ENCODE measurements around the gene SLC38A10.

SLC38A10 gene
- total RNA-seq = 76.3 to 99.2 reads per million in 2 donors

DNA sequence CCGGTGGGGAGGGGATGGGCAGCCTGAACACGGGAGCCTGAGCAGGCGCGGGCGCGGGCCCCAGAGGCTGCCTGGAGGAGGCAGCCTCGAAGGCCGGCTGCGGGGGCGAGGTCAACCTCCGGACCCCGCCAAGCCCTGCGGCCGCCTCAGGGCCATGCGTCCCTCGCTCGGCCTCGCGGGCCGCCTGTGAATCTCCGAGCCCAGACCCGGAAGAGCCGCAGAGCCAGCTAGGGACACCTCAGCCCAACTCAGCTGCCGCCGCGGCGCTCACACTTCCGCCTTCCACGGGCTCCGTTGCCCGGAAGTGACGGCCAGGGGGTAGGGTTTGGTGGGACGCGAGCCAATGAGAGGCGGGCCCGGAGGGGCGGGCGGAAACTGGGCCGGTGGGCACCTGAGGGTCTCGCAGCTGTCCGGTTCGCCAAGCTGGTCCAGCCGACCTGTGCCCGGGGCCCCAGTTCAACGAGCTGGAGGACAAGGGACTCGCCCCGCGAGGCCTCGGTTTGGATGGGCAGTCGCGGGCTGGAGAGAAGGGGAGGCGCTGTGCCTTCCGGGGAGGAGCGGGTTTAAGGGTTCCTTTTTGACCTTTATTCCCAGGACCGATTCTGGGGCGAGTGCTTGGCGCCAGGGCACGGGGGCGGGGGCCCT lies at the start of gene SLC38A10:
TSS of gene SLC38A10 (minus strand) at position 277 of the 645 bp plus-strand sequence. CDS start 386 bp downstream, outside the sequence.
- DNase-seq = peak; percentile 87

DNA sequence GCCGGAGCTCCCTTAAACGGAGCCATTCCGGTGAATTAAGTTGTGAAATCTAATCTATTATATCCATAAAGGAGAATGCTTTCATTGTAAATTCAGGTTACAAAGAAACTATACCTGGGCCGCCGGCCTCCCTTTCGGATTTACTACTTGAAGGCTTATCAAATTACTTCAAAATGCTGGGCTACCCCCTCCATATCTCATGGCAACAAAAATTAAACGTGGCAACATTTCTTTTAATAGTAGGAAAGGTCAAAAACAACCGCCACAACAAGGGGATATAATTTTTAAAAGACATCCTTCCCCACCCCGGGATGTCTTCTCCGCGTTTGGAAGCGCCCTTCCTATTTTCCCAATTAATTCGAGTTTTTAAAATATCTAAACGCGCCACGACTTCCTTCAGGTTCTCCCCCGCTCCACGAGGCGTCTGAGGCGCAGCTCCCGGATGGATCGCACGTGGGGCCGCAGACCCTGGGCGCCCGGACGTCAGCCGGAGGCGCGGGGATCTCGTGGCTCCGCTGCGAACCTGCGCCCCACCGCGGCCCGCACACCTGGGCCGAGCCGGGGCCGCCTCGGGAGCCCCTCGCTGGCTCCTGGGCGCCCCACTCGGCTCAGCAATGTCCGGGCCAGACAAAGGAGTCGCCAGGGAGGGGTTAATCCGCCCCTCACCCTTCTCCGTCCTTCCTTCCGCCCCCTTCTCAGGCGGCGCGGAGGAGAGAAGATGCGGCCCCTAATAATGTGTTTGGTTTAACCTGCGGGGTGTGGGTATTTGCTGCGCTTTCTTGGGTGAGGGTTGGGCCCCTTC lies 47.4 kb upstream of the SLC38A10 start:
- DNase-seq = no peak

DNA sequence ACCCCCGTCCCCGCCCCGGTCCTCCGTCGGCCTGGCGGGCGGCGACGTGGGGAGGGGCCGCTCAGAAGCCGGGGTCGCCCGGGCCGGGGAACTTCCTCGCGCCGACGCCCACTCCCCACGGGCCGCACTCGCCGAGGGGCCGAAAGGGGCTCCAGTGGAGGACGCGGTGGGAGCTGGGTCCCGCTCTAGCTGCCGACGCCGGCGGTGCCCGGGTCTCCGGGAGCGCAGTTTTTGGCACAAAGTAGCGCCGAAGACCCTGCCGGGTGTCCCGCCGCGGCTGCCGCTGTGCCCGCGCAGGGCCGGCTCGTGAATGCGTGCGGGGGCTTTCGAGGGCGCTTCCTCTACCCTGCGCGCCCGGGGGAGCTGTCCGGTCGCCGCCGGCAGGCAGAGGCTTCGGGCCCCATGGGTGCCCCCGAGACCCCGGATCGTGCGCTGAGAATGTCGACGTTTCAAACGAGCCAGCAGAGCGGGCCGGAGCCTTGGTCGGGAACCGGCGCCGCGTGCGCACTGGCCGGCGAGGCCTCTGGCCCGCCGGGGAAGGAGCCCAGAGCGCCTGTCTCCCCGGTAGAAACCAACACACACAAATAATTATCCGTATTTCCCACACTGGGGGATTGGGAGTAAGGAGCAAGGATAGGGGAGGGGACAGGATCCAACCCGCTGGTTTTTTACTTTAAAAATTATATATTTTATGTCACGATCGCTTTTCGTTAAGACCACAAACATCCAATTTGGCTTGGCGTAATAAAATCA lies 46.6 kb upstream of the SLC38A10 start:
- no peak for DNase-seq

DNA sequence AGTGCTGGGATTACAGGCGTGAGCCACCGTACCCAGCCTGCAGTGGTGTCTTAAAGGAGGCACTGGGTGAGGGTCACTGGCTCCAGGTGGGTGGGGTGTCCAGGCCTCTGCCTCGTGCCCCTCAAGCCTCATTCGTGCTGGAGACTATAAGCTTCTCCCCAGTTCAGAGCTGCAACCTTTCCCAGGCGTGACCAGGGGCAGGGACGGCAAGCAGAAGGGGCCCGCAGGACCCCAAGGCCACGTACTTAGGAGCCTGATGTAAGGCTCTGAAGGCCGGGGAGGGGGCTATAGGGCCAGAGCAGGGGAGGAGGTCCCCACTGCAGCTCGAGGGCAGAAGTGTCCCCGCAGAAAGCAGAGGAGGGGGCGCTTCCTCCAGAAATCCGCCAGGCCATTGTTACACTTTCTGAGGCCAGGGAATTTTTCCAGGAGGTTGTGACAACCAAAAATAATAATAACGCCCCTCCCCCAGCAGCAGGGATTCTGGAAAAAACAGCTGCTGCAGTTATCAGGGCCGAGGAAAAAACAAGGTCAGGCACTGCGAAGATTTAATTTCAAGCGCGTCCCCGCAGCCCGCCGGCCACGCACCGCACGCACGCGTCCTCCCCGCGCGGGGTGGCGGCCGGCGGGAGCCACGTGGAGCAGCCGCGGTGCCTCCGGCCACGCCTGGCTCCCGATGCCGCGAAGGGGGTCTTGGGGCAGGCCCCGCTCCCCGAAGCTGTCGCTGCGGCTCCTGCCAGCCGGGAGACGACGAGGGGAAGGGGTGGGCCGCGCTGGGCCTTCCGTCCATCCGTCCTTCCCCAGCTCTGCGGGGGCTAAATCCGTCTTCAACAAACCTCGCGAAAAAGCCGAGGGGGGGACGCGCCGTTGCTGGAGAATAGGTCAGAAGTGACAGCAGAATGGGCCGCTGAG lies 45.8 kb upstream of the SLC38A10 start:
- DNase-seq = no peak

DNA sequence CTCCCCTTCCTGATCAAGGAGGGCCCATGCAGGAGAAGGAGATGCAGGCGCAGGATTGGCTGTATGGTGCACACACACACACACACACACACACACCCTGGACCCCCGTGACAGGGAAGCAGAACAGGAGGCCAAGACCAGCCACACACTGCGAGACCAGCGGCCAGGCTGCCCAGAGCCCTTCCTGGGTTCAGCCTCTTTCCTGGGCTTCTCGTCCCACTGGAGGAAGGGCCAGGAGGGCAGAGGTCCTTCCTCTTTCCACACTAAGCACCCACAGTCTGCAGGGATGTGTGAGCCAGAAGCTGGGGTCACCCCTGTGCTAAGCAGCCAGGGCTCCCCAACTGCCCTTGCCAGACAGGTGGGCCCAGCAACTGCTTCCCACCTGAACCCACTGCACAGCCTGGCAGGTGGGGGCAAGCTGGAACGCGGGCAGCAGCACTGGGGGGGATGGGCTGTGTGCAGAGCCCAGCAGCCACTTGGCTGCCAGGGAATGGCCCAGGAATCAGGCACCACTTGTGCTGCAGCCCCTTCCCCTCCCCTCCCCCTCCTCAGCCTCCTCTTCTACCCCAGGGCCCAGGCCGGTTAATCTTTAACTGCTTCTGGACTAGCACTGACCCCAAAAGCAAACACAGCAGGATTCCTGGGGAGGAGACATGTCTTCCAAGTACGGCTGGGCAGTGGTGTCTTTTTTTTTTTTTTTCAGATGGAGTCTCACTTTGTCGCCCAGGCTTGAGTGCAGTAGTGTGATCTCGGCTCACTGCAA lies 44.6 kb upstream of the SLC38A10 start:
- no peak for DNase-seq

DNA sequence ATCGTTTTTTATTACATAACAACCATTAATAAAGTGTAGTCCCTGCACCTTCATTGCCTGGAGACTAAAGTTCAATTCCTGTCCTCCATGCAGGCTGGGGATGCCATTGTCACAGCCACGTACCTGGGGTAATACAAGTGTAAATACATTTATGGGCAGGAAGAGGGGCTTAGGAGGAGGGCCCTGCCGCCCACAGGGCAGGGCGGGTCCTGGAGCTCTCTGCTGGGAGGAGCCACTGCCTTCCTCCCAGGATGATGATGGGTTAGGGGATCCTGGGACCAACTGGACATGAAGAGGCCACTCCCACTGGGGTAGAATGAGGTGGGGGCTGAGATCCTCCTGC lies 44.1 kb upstream of the SLC38A10 start:
- no peak for DNase-seq

DNA sequence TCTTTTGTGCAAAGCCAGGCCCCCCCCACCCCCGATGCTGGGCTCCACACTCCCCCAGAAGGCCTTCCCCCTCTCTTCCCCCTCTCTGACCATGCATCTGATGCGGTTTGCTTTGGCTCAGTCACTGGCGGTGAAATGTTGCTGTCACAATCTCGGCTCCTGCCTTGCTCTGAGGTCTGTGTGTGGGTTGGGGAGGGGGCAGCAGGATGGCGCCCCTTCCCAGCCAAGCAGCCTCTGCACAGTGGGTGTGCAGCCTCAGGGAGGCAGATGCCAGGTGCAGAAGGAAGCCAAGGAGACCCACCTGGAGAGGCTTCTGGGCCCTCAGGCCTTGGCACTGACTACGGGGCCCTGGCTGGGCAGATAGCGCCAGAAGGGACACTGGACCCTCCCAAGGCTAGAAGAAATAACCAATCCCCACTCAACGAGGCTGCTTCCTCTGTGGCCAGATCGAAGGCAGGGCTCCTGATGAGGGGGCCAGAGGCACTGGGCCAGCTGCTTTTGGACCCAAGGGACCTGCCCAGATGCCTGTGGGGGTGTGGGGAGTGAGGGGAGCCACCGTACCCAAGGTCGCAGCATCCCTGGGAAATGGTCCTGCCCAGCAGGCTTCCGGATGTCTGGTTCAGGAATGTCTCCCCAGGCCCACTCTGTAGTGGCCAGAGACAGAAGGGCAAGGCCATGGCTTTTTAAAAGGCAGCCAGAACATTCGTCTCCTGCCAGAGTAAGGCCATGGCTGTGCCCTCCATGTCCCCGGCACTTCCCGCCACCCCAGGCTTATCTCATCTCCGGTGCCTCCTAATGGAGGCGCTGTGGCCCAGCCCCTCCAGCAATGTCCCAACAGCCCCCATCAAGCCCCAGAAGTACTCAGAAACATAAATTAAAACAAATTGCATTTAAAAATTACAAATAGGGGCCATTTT lies 43.4 kb upstream of the SLC38A10 start:
- no peak for DNase-seq

DNA sequence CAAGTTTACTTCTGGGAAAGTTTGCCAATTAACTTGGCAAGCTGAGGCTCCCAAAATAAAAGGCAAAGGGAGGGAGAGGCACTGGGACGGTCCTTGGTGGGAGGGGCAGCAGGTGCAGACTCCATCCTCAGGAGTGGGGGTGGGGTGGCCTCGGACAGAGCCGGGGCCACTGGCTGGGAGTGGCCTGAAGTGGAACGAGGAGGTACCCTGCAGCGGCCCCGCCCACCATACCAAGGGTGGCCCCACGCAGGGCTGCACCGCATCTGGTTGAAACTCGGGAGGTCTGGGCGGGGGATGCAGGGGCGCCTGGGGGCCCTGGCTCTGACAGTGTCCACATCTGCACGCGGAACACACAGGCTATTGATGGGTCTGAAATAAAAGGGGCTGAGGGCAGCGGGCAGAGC lies 42.4 kb upstream of the SLC38A10 start:
- no peak for DNase-seq

DNA sequence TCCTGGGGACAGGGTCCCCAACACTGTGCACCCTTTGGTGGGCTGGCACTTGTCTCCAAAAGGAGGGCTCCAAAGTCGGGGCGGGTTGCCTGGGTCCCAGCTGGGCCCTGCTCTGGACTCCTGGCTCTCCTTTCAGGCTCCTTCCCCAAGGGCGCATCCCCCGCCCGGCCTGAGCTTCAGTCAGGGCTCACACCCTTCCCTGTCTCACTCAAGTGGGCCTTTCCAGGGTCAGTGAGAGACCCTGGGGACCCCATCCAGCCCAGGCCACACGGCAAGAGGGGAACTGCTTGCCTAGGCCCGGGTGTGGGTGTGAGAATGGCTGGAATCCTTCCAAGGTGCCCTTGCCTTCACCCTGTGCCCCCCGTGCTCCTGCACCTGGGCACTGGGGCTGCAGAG lies 41.8 kb upstream of the SLC38A10 start:
- no peak for DNase-seq

DNA sequence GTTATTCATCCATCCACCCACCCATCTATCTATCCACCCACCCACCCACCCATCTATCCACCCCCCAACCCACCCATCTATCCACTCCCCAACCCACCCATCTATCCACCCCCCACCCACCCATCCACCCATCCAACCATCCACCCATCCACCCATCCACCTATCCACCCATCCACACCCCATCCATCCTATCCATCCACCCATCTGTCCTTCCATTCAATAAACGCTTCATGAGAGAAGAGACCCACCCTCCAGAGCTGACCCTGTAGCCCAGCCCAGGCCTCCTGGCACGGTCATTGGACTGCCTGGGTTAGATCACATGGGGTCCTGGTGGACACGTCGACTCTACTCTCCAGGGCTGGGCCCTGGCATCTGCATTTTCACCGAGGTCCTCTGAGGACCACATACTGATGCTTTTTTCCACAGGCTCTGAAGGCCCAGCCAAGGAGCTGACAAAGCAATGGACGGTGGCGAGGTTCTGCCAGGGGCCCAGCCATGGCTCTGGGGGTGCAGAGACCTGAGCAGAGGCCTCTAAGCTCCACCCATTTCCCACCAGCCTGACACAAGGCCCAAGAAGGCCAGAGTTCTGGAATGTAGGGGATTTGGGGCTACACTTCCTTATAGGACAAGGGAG lies 41.3 kb upstream of the SLC38A10 start:
- DNase-seq = no peak

DNA sequence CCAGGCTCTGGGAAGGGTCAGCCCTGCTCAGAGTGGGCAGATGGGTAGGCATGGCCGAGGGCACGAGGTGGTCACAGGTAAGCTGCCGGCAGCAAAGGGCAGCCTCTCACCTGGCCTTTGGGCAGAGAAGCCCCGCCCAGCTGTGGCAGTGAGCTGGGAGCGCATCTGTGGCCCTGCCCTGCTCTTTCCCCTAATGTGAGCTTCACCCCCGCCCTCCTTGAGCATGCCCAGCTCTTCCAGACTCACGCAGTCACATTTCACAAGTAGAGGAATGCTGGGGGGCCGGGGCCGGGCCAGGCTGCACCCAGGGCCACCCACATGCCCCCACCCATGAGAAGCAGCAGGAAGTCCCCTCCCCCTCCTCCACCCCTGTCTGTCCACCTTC lies 40.7 kb upstream of the SLC38A10 start:
- no peak for DNase-seq

DNA sequence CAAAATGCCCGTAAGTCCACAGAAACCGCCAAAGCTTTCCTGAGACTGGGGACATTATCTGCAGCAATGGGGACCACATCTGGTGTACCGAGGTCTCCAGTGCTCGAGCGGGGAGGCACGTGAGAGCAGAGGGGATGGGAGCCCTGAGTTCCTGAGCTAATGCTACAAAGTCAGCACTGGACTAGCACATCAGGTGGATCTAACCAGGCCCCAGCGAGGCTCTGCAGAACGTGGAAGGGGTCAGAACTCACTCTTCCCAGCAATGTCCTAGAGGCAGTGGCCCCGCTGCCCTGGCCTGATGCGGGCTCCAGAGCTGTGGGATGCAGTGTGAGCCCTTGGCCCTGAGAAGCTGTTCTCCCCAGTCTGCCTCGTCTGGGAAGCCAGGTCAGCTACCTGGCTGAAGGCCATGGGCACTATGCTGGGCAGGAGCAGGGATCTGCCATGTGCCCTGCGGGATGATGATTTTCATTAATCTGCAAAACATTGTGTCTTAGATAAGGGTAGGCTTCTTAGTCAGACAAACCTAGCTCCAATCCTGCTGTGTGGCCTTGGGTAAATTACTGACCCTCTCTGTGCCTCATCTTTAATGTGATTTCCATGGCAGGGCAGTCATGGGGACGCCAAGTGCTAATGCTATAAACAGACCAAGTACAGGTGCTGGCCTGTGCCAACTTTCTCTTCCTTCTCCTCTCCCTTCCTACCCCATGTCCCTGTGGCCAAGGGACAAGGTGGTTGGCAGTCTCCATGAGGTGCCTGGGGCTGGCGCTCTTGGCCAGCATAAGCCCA lies 40.1 kb upstream of the SLC38A10 start:
- no peak for DNase-seq

DNA sequence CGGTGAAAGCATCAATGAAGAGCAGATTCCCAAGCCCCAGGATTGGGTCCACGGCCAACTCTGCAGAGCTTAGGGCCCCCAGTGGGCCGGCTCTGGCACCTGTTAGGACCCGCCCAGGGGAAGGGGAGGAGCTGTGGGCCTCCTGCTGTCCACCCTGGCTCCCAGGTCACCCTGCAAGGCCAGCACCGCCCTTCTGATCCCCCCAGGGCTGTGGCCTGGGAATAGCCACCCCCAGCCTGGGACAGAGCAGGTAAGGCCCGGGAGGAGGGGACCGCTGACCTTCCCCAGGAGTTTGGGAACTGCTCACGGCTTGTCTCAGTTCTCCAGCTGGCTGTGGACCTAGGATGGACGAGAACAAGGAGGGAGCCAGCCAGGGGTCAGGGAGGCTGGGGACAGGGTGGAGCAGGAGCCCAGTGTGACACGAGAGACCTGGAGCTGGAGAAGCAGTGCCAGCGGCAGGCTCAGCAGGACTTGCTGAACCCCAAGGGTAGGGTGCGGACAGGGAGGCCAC lies 39.3 kb upstream of the SLC38A10 start:
- no peak for DNase-seq

DNA sequence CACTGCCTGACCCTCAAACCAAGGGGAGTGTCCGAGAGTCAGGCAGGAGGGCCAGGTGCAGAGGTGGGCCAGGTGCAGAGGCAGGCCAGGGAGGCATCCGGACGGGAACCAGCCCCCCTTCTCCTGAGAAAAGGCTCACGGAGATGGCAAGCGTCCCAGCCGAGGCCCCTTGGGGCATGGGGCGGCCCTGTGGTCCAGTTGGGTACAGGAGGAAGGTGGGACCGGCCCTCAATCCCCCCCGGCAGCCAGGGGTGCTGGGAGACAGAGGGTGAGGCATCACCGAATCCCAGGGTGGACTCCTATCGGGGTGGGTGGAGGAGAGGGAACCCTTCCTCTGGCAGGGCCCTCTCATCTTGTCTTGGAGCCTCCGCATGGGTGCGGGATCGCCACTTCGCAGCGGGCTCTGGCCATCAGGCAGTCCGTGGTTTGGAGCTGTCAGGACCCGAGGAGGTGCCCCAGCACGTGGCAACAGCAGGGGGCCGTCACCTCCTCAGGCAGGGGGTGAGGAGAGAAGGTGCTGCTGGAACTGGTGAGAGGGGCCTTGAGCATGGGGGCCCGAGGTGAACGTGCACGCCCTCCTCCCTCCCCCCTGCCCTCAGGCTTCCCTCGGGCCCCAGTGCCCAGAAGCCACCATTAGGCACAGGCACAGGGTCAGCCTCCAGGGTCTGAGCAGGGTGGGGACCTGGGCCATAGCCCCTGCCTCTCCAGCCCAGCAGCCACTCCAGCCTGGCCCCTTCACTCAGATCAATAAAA lies 38.7 kb upstream of the SLC38A10 start:
- no peak for DNase-seq

DNA sequence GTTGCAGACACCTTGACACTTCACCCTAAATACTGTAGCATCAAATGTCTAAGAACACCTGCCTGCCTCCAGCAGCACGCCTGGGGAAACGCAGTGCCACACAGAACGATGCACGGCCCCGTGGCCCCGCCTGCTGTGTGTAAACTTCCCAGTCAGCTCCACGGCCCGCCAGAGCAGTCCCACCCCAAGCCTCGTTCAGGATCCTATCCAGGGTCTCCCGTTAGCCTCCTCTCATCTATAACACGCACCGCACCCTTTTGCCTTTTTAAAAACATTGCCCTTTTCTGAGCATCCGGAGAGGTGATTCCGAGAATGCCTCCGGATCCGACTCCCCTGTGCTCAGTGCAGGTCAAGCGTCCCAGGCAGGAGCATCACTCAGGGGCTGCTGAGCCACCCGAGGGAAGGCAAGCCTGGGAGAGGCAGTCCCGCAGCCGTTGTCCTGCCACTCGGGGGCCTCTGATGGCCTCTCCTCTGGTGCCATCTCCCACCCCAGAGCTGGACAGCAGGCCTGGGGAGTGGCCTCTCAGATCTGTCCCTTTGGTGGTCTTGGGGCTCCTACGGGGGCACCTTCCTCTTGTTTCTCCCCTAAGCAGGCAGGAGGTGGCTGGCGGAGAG lies 37.9 kb upstream of the SLC38A10 start:
- DNase-seq = no peak

DNA sequence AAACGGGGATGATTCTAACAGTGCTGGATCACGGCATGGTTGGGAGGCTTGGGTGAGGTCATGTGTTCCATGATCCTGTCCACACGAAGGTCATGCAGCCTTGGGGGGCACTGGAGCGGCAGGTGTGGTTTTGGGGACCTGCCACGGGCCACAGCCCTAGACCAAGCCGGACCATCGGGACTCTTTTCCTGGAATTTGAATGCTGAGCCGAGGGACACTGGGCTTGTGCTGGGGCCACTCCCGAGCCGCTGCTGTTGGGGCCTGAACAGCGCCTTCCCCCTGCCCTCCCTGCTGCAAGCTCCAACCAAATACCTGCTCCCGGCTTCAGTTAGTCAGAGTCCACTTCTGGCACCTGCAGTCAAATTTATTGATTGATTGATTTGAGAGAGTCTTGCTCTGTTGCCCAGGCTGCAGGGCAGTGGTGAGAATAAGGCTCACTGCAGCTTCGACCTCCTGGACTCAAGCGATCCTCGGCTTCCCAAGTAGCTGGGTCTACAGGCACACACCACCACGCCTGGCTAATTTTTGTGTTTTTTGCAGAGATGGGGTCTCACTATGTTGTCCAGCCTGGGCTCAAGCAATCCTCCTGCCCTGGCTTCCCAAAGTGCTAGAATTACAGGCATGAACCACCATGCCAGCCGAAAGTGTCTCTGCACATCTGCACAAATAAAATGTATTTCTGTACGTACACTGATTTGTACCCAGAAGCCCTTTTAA lies 37.2 kb upstream of the SLC38A10 start:
- DNase-seq = no peak

DNA sequence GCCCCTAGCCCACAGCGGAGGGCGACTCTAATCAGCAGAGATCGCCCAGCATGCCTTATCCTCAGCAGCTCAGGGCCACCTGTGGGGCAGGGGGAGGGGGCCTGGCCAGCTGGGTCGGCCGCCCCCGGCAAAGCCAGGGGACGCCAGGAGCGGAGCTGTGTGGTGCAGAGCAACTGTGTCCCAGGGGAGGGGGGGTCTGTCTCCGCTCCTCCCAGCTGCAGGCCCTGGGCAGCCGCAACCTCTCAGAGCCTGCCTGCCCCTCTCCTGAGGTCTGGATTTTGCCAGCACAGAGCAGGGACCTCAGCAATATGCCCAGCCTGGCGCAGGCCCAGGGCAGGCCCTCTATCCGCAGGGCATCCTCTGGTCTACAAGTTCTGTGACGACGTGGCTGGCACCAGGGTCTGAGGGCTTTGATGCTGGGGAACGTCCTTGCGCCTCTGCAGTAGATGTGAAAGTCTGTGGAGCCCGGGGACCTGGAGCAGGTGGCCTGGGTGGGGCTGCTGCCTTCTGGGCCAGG lies 36.5 kb upstream of the SLC38A10 start:
- DNase-seq = no peak
